Spleen (tissue), 11 donors: Measurements from ENCODE around the gene GJC1. TPM values are rescaled to one million over a fixed set of nuclear protein-coding genes. Genes with fewer than 3 reads are reported as not detected.

ENCODE experiments used
- DNase-seq: peaks from one replicate; pipeline ENCODE4 v3.0.0-alpha.2; 2020
- H3K27ac ChIP-seq, 8 donors: fragments of 200-600 bp; sonication (generic) in 7 of 8; 1 replicate in 4 of 8; 2 replicates in 4 of 8; pipeline versions ENCODE4 v1.5.0 to v1.8.0; 2016 to 2021; ENCODE audit warnings: inconsistent platforms in 4 of 8, mild to moderate bottlenecking in 4 of 8, moderate library complexity in 1 of 8
- H3K27me3 ChIP-seq, 7 donors: fragments of 200-600 bp; sonication (generic) in 6 of 7; replicated peaks in 1 of 7; 1 replicate in 4 of 7; 2 replicates in 3 of 7; pipeline versions ENCODE4 v1.5.0 to v1.8.0; 2016 to 2021; ENCODE audit warnings: inconsistent platforms in 3 of 7, mild to moderate bottlenecking in 1 of 7
- H3K36me3 ChIP-seq, 6 donors: fragments of 200-600 bp; sonication (generic) in 5 of 6; 1 replicate in 4 of 6; 2 replicates in 2 of 6; pipeline versions ENCODE4 v1.5.0 to v1.8.0; 2016 to 2021; ENCODE audit warnings: inconsistent platforms in 2 of 6
- H3K4me1 ChIP-seq, 6 donors: fragments of 200-600 bp; sonication (generic) in 5 of 6; 1 replicate in 3 of 6; 2 replicates in 3 of 6; pipeline versions ENCODE4 v1.5.0 to v1.8.0; 2016 to 2021; ENCODE audit warnings: inconsistent platforms in 3 of 6
- H3K4me3 ChIP-seq, 8 donors: fragments of 200-600 bp; sonication (generic) in 7 of 8; 1 replicate in 4 of 8; 2 replicates in 4 of 8; pipeline versions ENCODE4 v1.5.0 to v1.8.0; 2016 to 2021; ENCODE audit warnings: inconsistent platforms in 4 of 8, mild to moderate bottlenecking in 4 of 8, moderate library complexity in 2 of 8
- H3K9me3 ChIP-seq, 8 donors: fragments of 200-600 bp; sonication (generic) in 7 of 8; 1 replicate in 4 of 8; 2 replicates in 4 of 8; pipeline versions ENCODE4 v1.5.0 to v1.8.0; 2016 to 2021; ENCODE audit warnings: inconsistent platforms in 4 of 8
- POLR2A ChIP-seq, 3 donors: fragments of 450-650 bp; IDR thresholded peaks; one replicate each; pipeline ENCODE4 v1.5.1; 2017; ENCODE audit warnings: antibody characterized with exemption in 3 of 3, mild to moderate bottlenecking in 1 of 3
- POLR2AphosphoS5 ChIP-seq, 3 donors: sonication (generic); formaldehyde crosslinking; IDR thresholded peaks; one replicate each; pipeline ENCODE4 v1.5.1; 2017; ENCODE audit warnings: antibody characterized with exemption in 3 of 3
- WGBS, 5 donors: extraction: QIAGEN DNeasy Blood & Tissue Kit in 3 of 5; methylation state at CpG; one replicate each; pipeline versions ENCODE4 v1.1.5 to v1.1.7; 2013 to 2018; 5-methylcytosine and 5-hydroxymethylcytosine counted together
- intact Hi-C: fragments of 100-400 bp; cut with DNase I; formaldehyde crosslinking; loops from one replicate; pipeline ENCODE4 v1.15.0; 2023; ENCODE audit warnings: low total_unique reads
- polyA plus RNA-seq, 3 donors: library from polyadenylated mRNA; stranded (reverse); fragments of 200-250 nt; gene quantifications; one replicate each; pipeline ENCODE4 v1.2.1, GENCODE V29; 2013
- total RNA-seq, 7 donors: library from RNA; depleted of rRNA in 3 of 7; stranded (reverse); fragments of >200 nt in 3 of 7; fragmentation: NEBNext Ultra II Directional in 4 of 7; extraction: Animal tissue kit (Norgen Biotek cat#: 25700) in 4 of 7; gene quantifications; one replicate each; pipeline versions ENCODE4 v1.1.0 to v1.2.1, GENCODE V29; 2016 to 2021
- TF ChIP-seq, protein P1 (sequence below), 11 experiments: fragments of 200-600 bp in 7 of 11; fragments of 450-650 bp in 4 of 11; sonication (generic) in 4 of 11; IDR thresholded peaks in 8 of 11; conservative IDR thresholded peaks in 3 of 11; 1 replicate in 7 of 11; 2 replicates in 4 of 11; pipeline versions ENCODE4 v1.4.0 to v1.8.0; 2016 to 2021; ENCODE audit warnings: antibody characterized with exemption in 11 of 11, inconsistent platforms in 4 of 11, mild to moderate bottlenecking in 1 of 11
- donor health status: healthy with polysubstance abuse.
- donor health status: DM: no; HTN: no; CAD: no; lungs with moderate emphysema.
- donor health status: DM: no; HTN: no; CAD: no.
- donor health status: Bipolar disorder and iron deficiency.
- donor health status: healthy.
- donor health status: DM: no; HTN: no; CAD: no.
- donor health status: DM: yes; HTN: yes; CAD: no.

The GJC1 gene
- total and polyA plus RNA-seq, 10 donors, result 0.41 to 1.8 (median 0.83) TPM

- peak overlapping the region in 4 of 8 donors; percentile 55 to 74 (median 62) for H3K27ac ChIP-seq
- no peak for DNase-seq
- peaks cover 13 to 44% (median 32%) of the 10 kb centered on the region in 6 donors for H3K4me1 ChIP-seq
- TF ChIP-seq POLR2A (IDR thresholded peaks at IDR 0.05) (no peak), POLR2AphosphoS5 (IDR thresholded peaks at IDR 0.05) (peak in 1 of 3 donors; percentile 2)
- WGBS, 5 donors, result 14 to 18% (median 14%) methylated on average over 38 to 43 of the region's 43 CpGs
- peak overlapping the region; percentile 46 to 97 (median 70) for H3K4me3 ChIP-seq
- intact Hi-C loops, result loop anchor here (5.0 kb wide), 2 partner anchors 91 to 246 kb away; no protein-coding TSS in a partner anchor
- H3K9me3 ChIP-seq, result no peaks in the 10 kb centered on the region
- no peaks in the 10 kb centered on the region for H3K36me3 ChIP-seq
- H3K27me3 ChIP-seq, result peaks cover 0 to 80% (median 12%) of the 10 kb centered on the region in 7 donors
These were observed 54.1 kb downstream of the GJC1 start for GRCh38 chr17:44775838-44776621.

DNA sequence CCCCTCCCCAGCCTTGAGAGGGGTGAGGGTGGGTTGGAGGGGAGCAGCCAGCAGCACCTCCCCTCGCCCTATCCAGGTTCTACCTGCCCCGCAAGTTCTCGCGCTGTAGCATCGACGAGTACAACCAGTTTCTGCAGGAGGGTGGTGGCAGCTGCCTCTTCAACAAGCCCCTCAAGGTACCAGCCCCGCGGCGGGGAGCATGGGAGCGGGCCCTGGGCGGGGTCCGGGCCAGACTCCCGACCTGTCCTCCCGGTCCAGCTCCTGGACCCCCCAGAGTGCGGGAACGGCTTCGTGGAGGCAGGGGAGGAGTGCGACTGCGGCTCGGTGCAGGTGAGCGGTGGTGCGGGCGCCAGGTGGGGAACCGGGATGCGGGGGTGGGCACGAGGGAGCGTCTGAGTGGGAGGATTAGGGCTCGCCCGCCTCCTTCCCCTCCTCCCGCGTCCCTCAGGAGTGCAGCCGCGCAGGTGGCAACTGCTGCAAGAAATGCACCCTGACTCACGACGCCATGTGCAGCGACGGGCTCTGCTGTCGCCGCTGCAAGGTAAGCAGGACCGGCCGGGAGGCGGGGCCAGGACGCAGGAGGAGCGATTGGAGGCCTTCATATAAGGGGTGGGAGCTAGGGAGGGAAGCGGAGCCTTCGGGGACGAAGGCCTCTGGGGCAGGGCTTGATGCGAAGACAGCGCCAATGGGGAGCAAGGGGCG, 54.8 kb downstream of the GJC1 start:
- H3K27me3 ChIP-seq, result peaks cover 0 to 74% (median 12%) of the 10 kb centered on the region in 7 donors
- H3K4me3 ChIP-seq, result peak overlapping the region; percentile 57 to 97 (median 70)
- TF ChIP-seq POLR2AphosphoS5 (IDR thresholded peaks at IDR 0.05), result peak; percentile 59 to 77 (median 75)
- no peak for TF ChIP-seq POLR2A (IDR thresholded peaks at IDR 0.05)
- TF ChIP-seq, protein P1, sequence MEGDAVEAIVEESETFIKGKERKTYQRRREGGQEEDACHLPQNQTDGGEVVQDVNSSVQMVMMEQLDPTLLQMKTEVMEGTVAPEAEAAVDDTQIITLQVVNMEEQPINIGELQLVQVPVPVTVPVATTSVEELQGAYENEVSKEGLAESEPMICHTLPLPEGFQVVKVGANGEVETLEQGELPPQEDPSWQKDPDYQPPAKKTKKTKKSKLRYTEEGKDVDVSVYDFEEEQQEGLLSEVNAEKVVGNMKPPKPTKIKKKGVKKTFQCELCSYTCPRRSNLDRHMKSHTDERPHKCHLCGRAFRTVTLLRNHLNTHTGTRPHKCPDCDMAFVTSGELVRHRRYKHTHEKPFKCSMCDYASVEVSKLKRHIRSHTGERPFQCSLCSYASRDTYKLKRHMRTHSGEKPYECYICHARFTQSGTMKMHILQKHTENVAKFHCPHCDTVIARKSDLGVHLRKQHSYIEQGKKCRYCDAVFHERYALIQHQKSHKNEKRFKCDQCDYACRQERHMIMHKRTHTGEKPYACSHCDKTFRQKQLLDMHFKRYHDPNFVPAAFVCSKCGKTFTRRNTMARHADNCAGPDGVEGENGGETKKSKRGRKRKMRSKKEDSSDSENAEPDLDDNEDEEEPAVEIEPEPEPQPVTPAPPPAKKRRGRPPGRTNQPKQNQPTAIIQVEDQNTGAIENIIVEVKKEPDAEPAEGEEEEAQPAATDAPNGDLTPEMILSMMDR (IDR thresholded peaks at IDR 0.05 in 8 of 11, conservative IDR thresholded peaks at IDR 0.05 in 3 of 11), result peak in 3 of 11 experiments; percentile 1 to 21 (median 12)
- H3K4me1 ChIP-seq, result peaks cover 13 to 47% (median 32%) of the 10 kb centered on the region in 6 donors
- DNase-seq, result peak; percentile 99
- no peaks in the 10 kb centered on the region for H3K9me3 ChIP-seq
- no peaks in the 10 kb centered on the region for H3K36me3 ChIP-seq
- H3K27ac ChIP-seq, result peak overlapping the region in 5 of 8 donors; percentile 18 to 74 (median 57)
- 0 to 1% (median 1%) methylated on average over 24 to 50 of the region's 50 CpGs for WGBS, 5 donors
- intact Hi-C loops, result loop anchor here (5.0 kb wide), 2 partner anchors 92 to 247 kb away; no protein-coding TSS in a partner anchor

GRCh38 chr17:44774271-44775135, 55.6 kb downstream of the GJC1 start:
- Histone ChIP-seq H3K27ac (peak overlapping the region in 5 of 8 donors; percentile 18 to 67 (median 55)), H3K9me3 (no peaks in the 10 kb centered on the region), H3K36me3 (no peaks in the 10 kb centered on the region), H3K27me3 (peaks cover 0 to 74% (median 8%) of the 10 kb centered on the region in 7 donors), H3K4me3 (peak overlapping the region; percentile 57 to 97 (median 70)), H3K4me1 (peaks cover 13 to 43% (median 30%) of the 10 kb centered on the region in 6 donors)
- intact Hi-C loops, result loop anchor here (5.0 kb wide), 2 partner anchors 93 to 248 kb away; no protein-coding TSS in a partner anchor
- DNase-seq, result peak; percentile 97
- TF ChIP-seq POLR2A (IDR thresholded peaks at IDR 0.05) (no peak), POLR2AphosphoS5 (IDR thresholded peaks at IDR 0.05) (peak in 2 of 3 donors; percentile 54 to 66)
- TF ChIP-seq, protein P1 (IDR thresholded peaks at IDR 0.05 in 8 of 11, conservative IDR thresholded peaks at IDR 0.05 in 3 of 11), result peak; percentile 91 to 99 (median 98)
- 28 to 34% (median 32%) methylated on average over 27 to 42 of the region's 42 CpGs for WGBS, 5 donors

GRCh38 chr17:44773140-44773539, 56.9 kb downstream of the GJC1 start:
- peaks cover 0 to 71% (median 7%) of the 10 kb centered on the region in 7 donors for H3K27me3 ChIP-seq
- H3K4me1 ChIP-seq, result peaks cover 8 to 41% (median 21%) of the 10 kb centered on the region in 6 donors
- no peaks in the 10 kb centered on the region for H3K36me3 ChIP-seq
- H3K27ac ChIP-seq, result no peak overlapping the region
- WGBS, 5 donors, result 64 to 83% (median 70%) methylated on average over 2 to 6 of the region's 6 CpGs
- intact Hi-C loops, result no loop called here
- DNase-seq, result no peak
- H3K4me3 ChIP-seq, result no peak overlapping the region
- TF ChIP-seq POLR2AphosphoS5 (IDR thresholded peaks at IDR 0.05) (no peak), POLR2A (IDR thresholded peaks at IDR 0.05) (no peak)
- TF ChIP-seq, protein P1 (IDR thresholded peaks at IDR 0.05 in 8 of 11, conservative IDR thresholded peaks at IDR 0.05 in 3 of 11), result no peak
- no peaks in the 10 kb centered on the region for H3K9me3 ChIP-seq
